Spinal cord (tissue), 10 donors: ENCODE results near the gene ZCCHC24. TPM values are rescaled to one million over a fixed set of nuclear protein-coding genes. Genes with fewer than 3 reads are reported as not detected.

Experiments used
- DNase-seq, 6 donors: peaks; one replicate each; pipeline versions ENCODE4 v3.0.0 to v3.0.0-alpha.2; 2013 to 2015; ENCODE audit warnings: low spot score in 6 of 6, low read depth in 4 of 6
- H3K27ac ChIP-seq: one replicate; pipeline ENCODE4 v1.5.1; 2013; ENCODE audit warnings: low read depth, low read length, control low read depth
- H3K27me3 ChIP-seq: one replicate; pipeline ENCODE4 v1.6.1; 2013; ENCODE audit warnings: low read length; ENCODE audit not compliant: control insufficient read depth, insufficient read depth
- H3K36me3 ChIP-seq: one replicate; pipeline ENCODE4 v1.6.1; 2013; ENCODE audit warnings: low read length; ENCODE audit not compliant: control insufficient read depth, insufficient read depth
- H3K4me1 ChIP-seq: one replicate; pipeline ENCODE4 v1.6.1; 2013; ENCODE audit warnings: low read length; ENCODE audit not compliant: control insufficient read depth, insufficient read depth
- H3K4me3 ChIP-seq: one replicate; pipeline ENCODE4 v1.5.1; 2013; ENCODE audit warnings: low read depth, low read length, control low read depth
- H3K9me3 ChIP-seq: one replicate; pipeline ENCODE4 v1.6.1; 2013; ENCODE audit warnings: low read length; ENCODE audit not compliant: control insufficient read depth, insufficient read depth
- WGBS: methylation state at CpG from one replicate; pipeline ENCODE4 v1.1.5; 2013; ENCODE audit warnings: missing lambda C conversion rate; ENCODE audit not compliant: insufficient coverage; 5-methylcytosine and 5-hydroxymethylcytosine counted together
- polyA plus RNA-seq, 2 donors: library from polyadenylated mRNA; unstranded; fragments of 120-200 nt; gene quantifications; one replicate each; pipeline ENCODE4 v1.2.1, GENCODE V29; 2013; ENCODE audit not compliant: insufficient read length in 2 of 2
- total RNA-seq, 2 donors: library from RNA; depleted of rRNA in 1 of 2; stranded (reverse); fragments of 120-200 nt in 1 of 2; fragments of >200 nt in 1 of 2; gene quantifications; one replicate each; pipeline versions ENCODE4 v1.2.3 to v1.2.4, GENCODE V29; 2013 to 2014
- donor health status: healthy.

Gene ZCCHC24
- total and polyA plus RNA-seq, 4 donors: 22.9 to 75.2 (median 56.3) TPM

DNA sequence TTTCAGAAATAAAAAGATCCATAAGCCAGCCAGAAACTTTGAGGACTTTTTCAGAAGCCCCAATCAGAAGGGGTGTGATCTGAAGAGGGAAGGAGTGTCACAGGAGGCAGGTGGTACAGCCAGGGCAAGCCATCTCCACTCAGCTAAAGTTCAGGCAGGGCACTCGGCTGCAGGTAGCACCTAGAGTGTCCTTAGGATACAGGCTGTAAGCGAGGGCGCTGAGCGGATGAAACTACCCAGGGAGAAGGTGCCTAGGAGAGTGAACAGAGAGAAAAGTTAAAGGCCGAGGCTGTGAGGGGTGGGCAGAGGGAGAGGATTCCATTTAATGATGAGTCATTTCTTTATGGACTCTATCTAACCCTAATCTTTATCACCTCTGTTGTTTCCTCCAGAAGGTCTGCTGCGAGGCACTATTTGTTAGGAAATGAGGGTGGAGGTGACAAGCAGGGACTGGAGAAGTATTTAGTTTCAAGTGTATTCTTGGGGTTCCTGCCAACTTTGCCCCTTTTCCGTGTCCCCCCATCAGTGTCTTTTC lies 29.8 kb upstream of the ZCCHC24 start:
- 67% methylated on average over 1 of the region's 7 CpGs for WGBS
- Histone ChIP-seq H3K4me1 (no peaks in the 10 kb centered on the region), H3K36me3 (no peaks in the 10 kb centered on the region), H3K4me3 (no peak overlapping the region), H3K27ac (no peak overlapping the region), H3K27me3 (no peaks in the 10 kb centered on the region), H3K9me3 (no peaks in the 10 kb centered on the region)
- no peak for DNase-seq

DNA sequence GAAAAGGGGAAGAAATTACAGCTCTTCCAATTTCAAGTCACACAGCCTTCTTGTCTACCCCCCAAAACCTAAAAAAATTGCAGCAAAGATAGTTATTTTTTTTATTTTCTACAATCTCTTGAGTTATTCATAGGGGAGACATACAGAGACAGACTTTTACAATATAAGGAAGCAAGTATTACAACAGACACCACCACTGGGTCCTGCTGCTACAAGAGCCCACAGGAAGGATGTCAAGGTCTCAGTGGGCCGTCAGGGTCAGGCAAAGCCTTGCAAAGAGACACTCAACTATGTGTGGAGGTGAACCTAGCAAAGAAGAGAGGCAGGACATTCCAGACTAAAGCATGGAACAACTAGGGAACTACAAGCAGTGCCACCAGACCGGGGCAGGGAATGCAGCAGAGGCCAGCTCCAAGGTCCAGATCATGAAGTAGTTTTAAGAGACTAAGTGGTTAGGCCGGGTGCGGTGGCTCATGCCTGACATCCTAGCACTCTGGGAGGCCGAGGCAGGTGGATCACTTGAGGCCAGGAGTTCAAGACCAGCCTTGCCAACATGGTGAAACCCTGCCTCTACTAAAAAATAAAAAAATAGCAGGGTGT lies 28.2 kb upstream of the ZCCHC24 start:
- no peaks in the 10 kb centered on the region for H3K27me3 ChIP-seq

DNA sequence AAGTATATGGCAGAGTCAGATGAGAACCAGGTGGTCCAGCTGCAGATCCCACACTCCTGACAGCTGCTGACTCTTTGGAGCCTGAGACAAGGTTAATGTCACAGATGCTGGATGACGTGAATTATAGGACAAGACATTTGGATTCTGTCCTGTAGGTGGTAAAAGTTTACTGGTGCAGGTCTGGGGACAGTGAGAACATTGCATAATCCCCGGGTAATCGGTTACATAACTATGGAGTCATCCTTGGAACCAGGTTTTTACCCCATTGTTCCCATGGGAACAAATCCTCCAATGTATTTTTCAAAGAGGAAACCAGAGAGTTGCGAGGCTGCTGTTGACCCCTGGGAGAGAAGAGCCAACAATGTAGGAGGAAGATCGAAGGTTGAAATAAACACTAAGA lies 27.5 kb upstream of the ZCCHC24 start:
- Histone ChIP-seq H3K9me3 (no peaks in the 10 kb centered on the region), H3K4me3 (no peak overlapping the region), H3K27me3 (no peaks in the 10 kb centered on the region), H3K27ac (no peak overlapping the region), H3K4me1 (peaks cover 4% of the 10 kb centered on the region), H3K36me3 (no peaks in the 10 kb centered on the region)
- DNase-seq: no peak
- 70% methylated on average over 3 of the region's 5 CpGs for WGBS

More for the DNA sequence above, 28.2 kb upstream of the ZCCHC24 start:
- Histone ChIP-seq H3K4me3 (no peak overlapping the region), H3K27ac (no peak overlapping the region), H3K36me3 (no peaks in the 10 kb centered on the region), H3K9me3 (no peaks in the 10 kb centered on the region), H3K4me1 (peaks cover 4% of the 10 kb centered on the region)
- no peak for DNase-seq
- 92% methylated on average over 4 of the region's 5 CpGs for WGBS

DNA sequence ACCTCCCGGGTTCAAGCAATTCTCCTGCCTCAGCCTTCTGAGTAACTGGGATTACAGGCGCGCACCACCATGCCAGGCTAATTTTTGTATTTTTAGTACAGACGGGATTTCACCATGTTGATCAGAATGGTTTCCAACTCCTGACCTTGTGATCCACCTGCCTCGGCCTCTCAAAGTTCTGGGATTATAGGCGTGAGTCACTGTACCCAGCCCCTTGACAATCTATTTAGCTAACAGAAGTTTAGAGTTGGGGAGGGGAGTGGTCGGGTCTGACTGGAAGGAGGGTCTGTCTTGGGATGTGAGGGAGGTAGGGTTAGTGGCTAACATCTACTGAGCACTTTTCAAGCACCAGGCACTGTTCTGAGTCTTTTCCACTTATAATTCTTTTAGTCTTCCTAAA lies 27.0 kb upstream of the ZCCHC24 start:
- no peaks in the 10 kb centered on the region for H3K9me3 ChIP-seq
- 100% methylated on average over 4 of the region's 7 CpGs for WGBS

DNA sequence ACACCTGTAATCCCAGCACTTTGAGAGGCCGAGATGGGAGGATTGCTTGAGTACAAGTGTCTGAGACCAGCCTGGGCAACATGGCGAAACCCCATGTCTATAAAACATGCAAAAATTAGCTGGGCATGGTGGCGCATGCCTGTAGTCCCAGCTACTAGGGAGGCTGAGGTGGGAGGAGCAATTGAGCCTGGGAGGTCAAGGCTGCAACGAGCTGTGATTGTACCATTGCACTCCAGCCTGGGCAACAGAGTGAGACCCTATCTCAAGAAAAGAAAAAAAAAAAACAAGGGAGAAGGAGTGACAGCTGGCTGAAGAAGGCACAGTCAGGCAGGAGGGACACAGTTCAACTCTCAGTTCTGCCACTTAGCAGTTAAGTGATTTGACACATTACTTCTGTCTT lies 26.4 kb upstream of the ZCCHC24 start:
- Histone ChIP-seq H3K27me3 (no peaks in the 10 kb centered on the region), H3K4me1 (peaks cover 9% of the 10 kb centered on the region), H3K36me3 (no peaks in the 10 kb centered on the region), H3K4me3 (no peak overlapping the region), H3K27ac (no peak overlapping the region), H3K9me3 (no peaks in the 10 kb centered on the region)
- DNase-seq: no peak
- WGBS: 92% methylated on average over 4 of the region's 4 CpGs

More for the DNA sequence above, 27.0 kb upstream of the ZCCHC24 start:
- DNase-seq: no peak
- no peak overlapping the region for H3K4me3 ChIP-seq
- H3K4me1 ChIP-seq: peaks cover 6% of the 10 kb centered on the region
- H3K27me3 ChIP-seq: no peaks in the 10 kb centered on the region
- no peak overlapping the region for H3K27ac ChIP-seq
- no peaks in the 10 kb centered on the region for H3K36me3 ChIP-seq

DNA sequence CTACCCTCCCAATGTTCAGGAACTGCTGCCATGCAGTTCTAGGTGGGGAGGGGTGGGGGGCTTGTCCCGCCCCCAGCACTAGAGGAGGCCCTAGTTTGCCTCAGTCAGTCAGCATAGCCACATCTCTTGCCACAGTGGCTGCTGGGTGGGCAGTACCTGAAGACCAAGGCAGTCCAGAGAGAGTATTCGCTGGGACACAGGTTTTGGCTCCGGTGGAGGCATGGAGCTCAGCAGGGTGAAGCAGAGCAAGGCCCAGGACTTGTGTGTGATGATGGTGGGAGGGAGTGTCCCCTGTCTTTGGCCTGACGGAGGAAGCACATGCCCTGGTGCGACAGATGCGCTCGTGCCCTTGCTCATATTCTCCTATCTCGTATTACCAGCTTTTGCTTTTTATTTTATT lies 24.7 kb upstream of the ZCCHC24 start:
- H3K36me3 ChIP-seq: no peaks in the 10 kb centered on the region
- DNase-seq: no peak
- no peaks in the 10 kb centered on the region for H3K9me3 ChIP-seq
- peaks cover 9% of the 10 kb centered on the region for H3K4me1 ChIP-seq
- no peaks in the 10 kb centered on the region for H3K27me3 ChIP-seq
- WGBS: 91% methylated on average over 2 of the region's 8 CpGs
- H3K27ac ChIP-seq: no peak overlapping the region
- no peak overlapping the region for H3K4me3 ChIP-seq

DNA sequence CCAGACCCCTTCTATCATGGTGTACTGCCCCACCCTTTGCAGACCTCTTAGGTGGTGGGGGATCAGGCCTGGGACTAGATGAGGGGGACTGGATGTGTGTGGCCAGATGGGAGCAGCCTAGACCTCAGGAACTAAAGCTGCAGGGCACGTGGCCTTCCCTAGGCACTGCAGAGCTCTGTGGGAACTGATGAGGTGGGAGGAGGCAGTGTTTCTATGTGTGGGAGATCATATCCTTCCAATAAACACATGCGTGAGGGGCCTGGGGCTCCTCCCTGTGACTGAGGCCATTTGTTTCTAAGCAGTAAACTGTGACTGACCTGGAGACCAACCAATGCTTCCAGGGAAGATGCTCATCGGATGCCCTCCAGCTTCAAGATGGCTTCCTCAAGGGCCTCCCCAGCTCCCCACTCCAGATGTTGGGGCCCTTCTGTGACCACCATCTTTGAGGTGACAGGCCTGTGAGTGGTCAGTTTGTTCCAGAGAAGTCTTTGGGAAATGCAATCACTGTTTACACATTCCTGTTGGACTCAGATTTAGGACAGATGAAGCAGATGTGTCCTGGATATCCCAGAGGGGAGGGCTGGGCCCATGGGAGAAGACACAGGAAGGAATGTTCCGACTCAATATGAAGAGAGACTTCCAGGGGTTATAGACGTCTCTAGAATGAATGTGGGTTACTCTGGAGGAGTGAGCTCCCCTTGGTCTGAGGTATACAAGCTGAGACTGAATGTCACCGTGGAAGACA lies 23.6 kb upstream of the ZCCHC24 start:
- Histone ChIP-seq H3K27ac (no peak overlapping the region), H3K36me3 (no peaks in the 10 kb centered on the region), H3K9me3 (no peaks in the 10 kb centered on the region), H3K27me3 (no peaks in the 10 kb centered on the region), H3K4me1 (peaks cover 9% of the 10 kb centered on the region), H3K4me3 (no peak overlapping the region)
- DNase-seq: no peak
- 77% methylated on average over 5 of the region's 6 CpGs for WGBS

DNA sequence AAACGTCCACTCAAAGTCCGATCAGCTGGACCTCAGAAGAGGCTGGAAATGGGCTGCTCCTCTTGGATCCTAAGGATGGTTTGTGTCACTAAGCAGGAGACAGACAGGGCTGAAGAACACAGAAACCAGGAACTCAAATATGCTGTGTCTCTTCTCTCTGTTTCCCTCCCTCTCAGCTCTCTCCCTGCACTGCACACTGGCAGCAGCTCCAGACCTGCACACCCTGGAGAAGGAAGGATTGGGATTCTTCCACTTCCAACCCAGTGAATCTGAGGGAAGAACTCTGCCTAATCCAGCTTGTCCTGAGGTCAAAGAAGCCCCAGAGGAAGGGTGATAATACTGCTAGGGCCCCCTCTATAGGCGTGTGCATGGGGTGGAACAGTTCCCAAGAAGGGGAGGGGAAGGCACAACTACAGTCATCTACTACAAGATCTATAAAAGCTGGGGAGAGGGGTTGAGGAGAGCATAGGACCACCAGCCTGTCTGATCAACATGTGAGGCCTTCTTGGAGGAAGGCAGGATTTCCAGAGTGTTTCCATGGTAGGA lies 22.7 kb upstream of the ZCCHC24 start:
- no peak overlapping the region for H3K4me3 ChIP-seq
- DNase-seq: no peak
- H3K36me3 ChIP-seq: no peaks in the 10 kb centered on the region
- H3K27ac ChIP-seq: no peak overlapping the region
- no peaks in the 10 kb centered on the region for H3K9me3 ChIP-seq
- H3K27me3 ChIP-seq: no peaks in the 10 kb centered on the region
- peaks cover 9% of the 10 kb centered on the region for H3K4me1 ChIP-seq
- WGBS: 100% methylated on average over 2 of the region's 3 CpGs

DNA sequence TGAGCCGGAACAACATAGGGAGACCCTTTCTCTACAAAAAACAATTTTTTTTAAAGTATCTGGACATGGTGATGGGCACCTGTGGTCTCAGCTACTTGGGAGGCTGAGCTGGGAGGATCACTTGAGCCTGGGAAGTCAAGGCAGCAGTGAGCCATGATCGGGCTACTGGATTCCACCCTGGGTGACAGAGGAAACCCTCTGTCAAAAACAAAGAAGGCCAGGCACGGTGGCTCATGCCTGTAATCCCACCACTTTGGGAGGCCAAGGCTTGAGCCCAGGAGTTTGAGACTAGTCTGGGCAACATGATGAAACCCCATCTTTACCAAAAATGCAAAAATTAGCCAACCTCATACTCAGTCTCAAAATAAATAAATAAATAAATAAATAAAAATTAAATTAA lies 19.9 kb upstream of the ZCCHC24 start:
- Histone ChIP-seq H3K27ac (no peak overlapping the region), H3K4me3 (no peak overlapping the region), H3K4me1 (peaks cover 9% of the 10 kb centered on the region), H3K36me3 (no peaks in the 10 kb centered on the region), H3K9me3 (no peaks in the 10 kb centered on the region), H3K27me3 (no peaks in the 10 kb centered on the region)
- no peak for DNase-seq
- 86% methylated on average over 1 of the region's 3 CpGs for WGBS
